HEK293 (cell line): ENCODE measurements around the gene PRRG3.

Source experiments
- CTCF ChIA-PET: fragments of 350-600 bp; formaldehyde crosslinking; extraction: SDS; loops from one replicate; lab custom pipeline; 2021; ENCODE audit warnings: antibody characterized with exemption; lab: Yijun Ruan, JAX
- POLR2A ChIA-PET: fragments of 300-600 bp; formaldehyde crosslinking; extraction: SDS; loops from one replicate; lab custom pipeline; 2020; ENCODE audit warnings: antibody characterized with exemption, inconsistent platforms; lab: Yijun Ruan, JAX
- H3K27ac ChIP-seq: fragments of 200-500 bp; sonication (Bioruptor generic); 2 replicates; pipeline ENCODE4 v1.5.1; 2014; ENCODE audit warnings: low read depth, low read length, control low read depth, inconsistent platforms; ENCODE audit errors: extremely low read depth
- H3K36me3 ChIP-seq, 2 experiments: fragments of 200-500 bp in 1 of 2; sonication (Bioruptor generic) in 1 of 2; 1 replicate in 1 of 2; 2 replicates in 1 of 2; pipeline ENCODE4 v1.5.1; 2014 to 2017; ENCODE audit warnings: inconsistent platforms in 2 of 2, low read length in 2 of 2; ENCODE audit not compliant: control insufficient read depth in 2 of 2, insufficient read depth in 1 of 2
- H3K4me1 ChIP-seq: fragments of 200-500 bp; sonication (Bioruptor generic); 2 replicates; pipeline ENCODE4 v1.5.1; 2014; ENCODE audit warnings: mild to moderate bottlenecking, low read length, inconsistent platforms; ENCODE audit not compliant: control insufficient read depth, insufficient read depth
- H3K4me3 ChIP-seq: 2 replicates; pipeline ENCODE4 v1.5.1; 2011; ENCODE audit warnings: low read depth, mild to moderate bottlenecking, control low read depth, low read length, moderate library complexity
- H3K9me3 ChIP-seq: fragments of 200-500 bp; sonication (Bioruptor generic); 2 replicates; pipeline ENCODE4 v1.5.1; 2014; ENCODE audit warnings: low read depth, low read length, inconsistent platforms; ENCODE audit not compliant: control insufficient read depth, insufficient read depth
- KLF10 ChIP-seq: fragments of 450-650 bp; IDR thresholded peaks from 2 replicates; pipeline ENCODE4 v1.5.1; 2018; ENCODE audit warnings: missing biosample characterization, mild to moderate bottlenecking, missing genetic modification characterization
- REPIN1 ChIP-seq: fragments of 450-650 bp; formaldehyde crosslinking; IDR thresholded peaks from 2 replicates; pipeline ENCODE4 v1.5.1; 2017; ENCODE audit warnings: missing biosample characterization, missing genetic modification characterization, low read depth
- TCF7L2 ChIP-seq: IDR thresholded peaks from 2 replicates; pipeline ENCODE4 v1.6.1; 2011; ENCODE audit warnings: low read depth, mild to moderate bottlenecking, inconsistent platforms, low read length, moderate library complexity, borderline replicate concordance
- TRIM28 ChIP-seq: IDR thresholded peaks from 2 replicates; pipeline ENCODE4 v1.6.1; 2011; ENCODE audit warnings: low read length, control low read depth, borderline replicate concordance
- WT1 ChIP-seq: fragments of 450-650 bp; formaldehyde crosslinking; IDR thresholded peaks from 2 replicates; pipeline ENCODE4 v1.5.1; 2016; ENCODE audit warnings: missing biosample characterization, missing genetic modification characterization
- ZBTB1 ChIP-seq: fragments of 450-650 bp; formaldehyde crosslinking; IDR thresholded peaks from 2 replicates; pipeline ENCODE4 v1.5.1; 2016; ENCODE audit warnings: missing biosample characterization, missing genetic modification characterization
- ZBTB20 ChIP-seq: fragments of 450-650 bp; formaldehyde crosslinking; IDR thresholded peaks from 2 replicates; pipeline ENCODE4 v1.5.1; 2016; ENCODE audit warnings: missing biosample characterization, missing genetic modification characterization
- ZFP3 ChIP-seq: fragments of 450-650 bp; formaldehyde crosslinking; IDR thresholded peaks from 2 replicates; pipeline ENCODE4 v1.5.1; 2016; ENCODE audit warnings: low read depth, missing biosample characterization, missing genetic modification characterization
- ZFP69B ChIP-seq: fragments of 450-650 bp; formaldehyde crosslinking; IDR thresholded peaks from 2 replicates; pipeline ENCODE4 v1.5.1; 2016; ENCODE audit warnings: missing biosample characterization, missing genetic modification characterization
- ZNF140 ChIP-seq: fragments of 450-650 bp; formaldehyde crosslinking; IDR thresholded peaks from 2 replicates; pipeline ENCODE4 v1.5.1; 2016; ENCODE audit warnings: missing biosample characterization, missing genetic modification characterization
- ZNF157 ChIP-seq: fragments of 450-650 bp; formaldehyde crosslinking; IDR thresholded peaks from 2 replicates; pipeline ENCODE4 v1.5.1; 2016; ENCODE audit warnings: missing biosample characterization, missing genetic modification characterization
- ZNF175 ChIP-seq: fragments of 450-650 bp; formaldehyde crosslinking; IDR thresholded peaks from 2 replicates; pipeline ENCODE4 v1.5.1; 2016; ENCODE audit warnings: missing biosample characterization, missing genetic modification characterization
- ZNF211 ChIP-seq: fragments of 450-650 bp; formaldehyde crosslinking; IDR thresholded peaks from 2 replicates; pipeline ENCODE4 v1.5.1; 2016; ENCODE audit warnings: low read depth, missing biosample characterization, missing genetic modification characterization
- ZNF223 ChIP-seq: fragments of 450-650 bp; formaldehyde crosslinking; IDR thresholded peaks from 2 replicates; pipeline ENCODE4 v1.5.1; 2016; ENCODE audit warnings: missing biosample characterization, missing genetic modification characterization
- ZNF24 ChIP-seq: fragments of 450-650 bp; formaldehyde crosslinking; IDR thresholded peaks from 2 replicates; pipeline ENCODE4 v1.5.1; 2016; ENCODE audit warnings: missing biosample characterization, missing genetic modification characterization
- ZNF248 ChIP-seq: fragments of 450-650 bp; formaldehyde crosslinking; IDR thresholded peaks from 2 replicates; pipeline ENCODE4 v1.5.1; 2017; ENCODE audit warnings: missing biosample characterization, missing genetic modification characterization
- ZNF302 ChIP-seq: fragments of 450-650 bp; formaldehyde crosslinking; IDR thresholded peaks from 2 replicates; pipeline ENCODE4 v1.5.1; 2016; ENCODE audit warnings: missing biosample characterization, missing genetic modification characterization, low read depth
- ZNF416 ChIP-seq: fragments of 450-650 bp; formaldehyde crosslinking; IDR thresholded peaks from 2 replicates; pipeline ENCODE4 v1.5.1; 2016; ENCODE audit warnings: missing biosample characterization, missing genetic modification characterization
- ZNF548 ChIP-seq: fragments of 450-650 bp; formaldehyde crosslinking; IDR thresholded peaks from 2 replicates; pipeline ENCODE4 v1.5.1; 2016; ENCODE audit warnings: missing biosample characterization, missing genetic modification characterization
- ZNF560 ChIP-seq: fragments of 450-650 bp; formaldehyde crosslinking; IDR thresholded peaks from 2 replicates; pipeline ENCODE4 v1.5.1; 2017; ENCODE audit warnings: missing biosample characterization, missing genetic modification characterization, borderline replicate concordance
- ZNF626 ChIP-seq: fragments of 450-650 bp; sonication (Bioruptor Pico); formaldehyde crosslinking; IDR thresholded peaks from 2 replicates; pipeline ENCODE4 v1.5.1; 2018; ENCODE audit warnings: missing biosample characterization, missing genetic modification characterization, inconsistent platforms
- ZNF776 ChIP-seq: fragments of 450-650 bp; formaldehyde crosslinking; IDR thresholded peaks from 2 replicates; pipeline ENCODE4 v1.5.0; 2017; ENCODE audit warnings: missing biosample characterization, missing genetic modification characterization, borderline replicate concordance
- ZNF785 ChIP-seq: fragments of 450-650 bp; formaldehyde crosslinking; IDR thresholded peaks from 2 replicates; pipeline ENCODE4 v1.5.1; 2016; ENCODE audit warnings: missing biosample characterization, missing genetic modification characterization
- ZSCAN16 ChIP-seq: fragments of 450-650 bp; formaldehyde crosslinking; IDR thresholded peaks from 2 replicates; pipeline ENCODE4 v1.5.1; 2016; ENCODE audit warnings: missing biosample characterization, missing genetic modification characterization
- TF ChIP-seq, protein P1 (sequence below): fragments of 450-650 bp; formaldehyde crosslinking; IDR thresholded peaks from 2 replicates; pipeline ENCODE4 v1.5.1; 2016; ENCODE audit warnings: missing biosample characterization, missing genetic modification characterization
- TF ChIP-seq, protein P2 (sequence below): fragments of 450-650 bp; formaldehyde crosslinking; optimal IDR thresholded peaks from 2 replicates; pipeline ENCODE3; 2016; ENCODE audit warnings: missing biosample characterization, mild to moderate bottlenecking, missing genetic modification characterization
- TF ChIP-seq, protein P3 (sequence below): fragments of 450-650 bp; formaldehyde crosslinking; IDR thresholded peaks from 2 replicates; pipeline ENCODE4 v1.5.1; 2016; ENCODE audit warnings: missing biosample characterization, missing genetic modification characterization
- TF ChIP-seq, protein P4 (sequence below): fragments of 450-650 bp; formaldehyde crosslinking; IDR thresholded peaks from 2 replicates; pipeline ENCODE4 v1.5.1; 2017; ENCODE audit warnings: missing biosample characterization, missing genetic modification characterization
- TF ChIP-seq, protein P5 (sequence below): fragments of 450-650 bp; formaldehyde crosslinking; IDR thresholded peaks from 2 replicates; pipeline ENCODE4 v1.5.1; 2016; ENCODE audit warnings: missing biosample characterization, missing genetic modification characterization

Gene PRRG3

DNA sequence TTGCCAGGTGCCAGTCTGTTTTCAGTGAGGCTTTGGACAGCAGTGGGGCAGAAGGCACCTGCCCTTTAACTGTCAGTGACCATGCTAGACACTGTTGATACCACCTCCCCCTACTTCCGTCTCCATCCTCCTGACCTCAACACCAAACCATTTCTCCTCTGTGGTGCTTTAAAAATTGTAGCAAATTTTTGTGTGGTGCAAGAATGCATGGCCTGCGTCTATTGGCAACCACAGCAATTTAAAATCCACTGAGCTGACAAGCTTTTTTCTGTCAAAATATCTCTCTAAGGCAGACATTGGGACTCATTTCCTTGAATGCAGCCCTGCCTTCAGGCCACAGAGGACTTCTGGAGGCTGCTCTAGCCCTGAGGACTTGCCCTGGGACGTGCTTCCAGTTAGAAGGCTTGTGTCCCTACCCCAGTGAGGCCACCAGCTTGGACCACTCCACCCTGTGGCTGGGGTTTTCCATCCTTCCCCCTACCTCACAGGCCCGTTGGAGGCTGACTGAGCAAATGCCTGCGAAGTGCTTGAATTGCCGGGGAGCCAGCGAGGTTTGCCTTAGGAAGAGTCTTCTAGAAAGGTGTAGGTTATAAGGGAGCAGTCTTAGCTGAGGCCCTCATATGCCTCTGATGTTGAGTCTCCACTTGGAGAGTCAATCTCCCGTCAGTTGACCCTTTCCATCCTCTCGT, 6.9 kb downstream of the PRRG3 start:
- TF ChIP-seq ZNF175 (tag by site-specific recombination) (no peak), ZNF776 (tag by site-specific recombination) (no peak), ZFP69B (tag by site-specific recombination) (no peak), ZNF785 (tag by site-specific recombination) (no peak), ZNF223 (tag by site-specific recombination) (no peak), ZBTB20 (tag by site-specific recombination) (no peak), ZNF302 (tag by site-specific recombination) (no peak), ZNF248 (tag by site-specific recombination) (no peak), ZBTB1 (tag by site-specific recombination) (no peak), TRIM28 (no peak), ZNF416 (tag by site-specific recombination) (no peak), ZFP3 (tag by site-specific recombination) (no peak), ZSCAN16 (no peak), ZNF157 (tag by site-specific recombination) (no peak), WT1 (tag by site-specific recombination) (no peak)
- TF ChIP-seq, protein P1, sequence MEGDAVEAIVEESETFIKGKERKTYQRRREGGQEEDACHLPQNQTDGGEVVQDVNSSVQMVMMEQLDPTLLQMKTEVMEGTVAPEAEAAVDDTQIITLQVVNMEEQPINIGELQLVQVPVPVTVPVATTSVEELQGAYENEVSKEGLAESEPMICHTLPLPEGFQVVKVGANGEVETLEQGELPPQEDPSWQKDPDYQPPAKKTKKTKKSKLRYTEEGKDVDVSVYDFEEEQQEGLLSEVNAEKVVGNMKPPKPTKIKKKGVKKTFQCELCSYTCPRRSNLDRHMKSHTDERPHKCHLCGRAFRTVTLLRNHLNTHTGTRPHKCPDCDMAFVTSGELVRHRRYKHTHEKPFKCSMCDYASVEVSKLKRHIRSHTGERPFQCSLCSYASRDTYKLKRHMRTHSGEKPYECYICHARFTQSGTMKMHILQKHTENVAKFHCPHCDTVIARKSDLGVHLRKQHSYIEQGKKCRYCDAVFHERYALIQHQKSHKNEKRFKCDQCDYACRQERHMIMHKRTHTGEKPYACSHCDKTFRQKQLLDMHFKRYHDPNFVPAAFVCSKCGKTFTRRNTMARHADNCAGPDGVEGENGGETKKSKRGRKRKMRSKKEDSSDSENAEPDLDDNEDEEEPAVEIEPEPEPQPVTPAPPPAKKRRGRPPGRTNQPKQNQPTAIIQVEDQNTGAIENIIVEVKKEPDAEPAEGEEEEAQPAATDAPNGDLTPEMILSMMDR (tag by site-specific recombination), result no peak
- TF ChIP-seq, protein P2, sequence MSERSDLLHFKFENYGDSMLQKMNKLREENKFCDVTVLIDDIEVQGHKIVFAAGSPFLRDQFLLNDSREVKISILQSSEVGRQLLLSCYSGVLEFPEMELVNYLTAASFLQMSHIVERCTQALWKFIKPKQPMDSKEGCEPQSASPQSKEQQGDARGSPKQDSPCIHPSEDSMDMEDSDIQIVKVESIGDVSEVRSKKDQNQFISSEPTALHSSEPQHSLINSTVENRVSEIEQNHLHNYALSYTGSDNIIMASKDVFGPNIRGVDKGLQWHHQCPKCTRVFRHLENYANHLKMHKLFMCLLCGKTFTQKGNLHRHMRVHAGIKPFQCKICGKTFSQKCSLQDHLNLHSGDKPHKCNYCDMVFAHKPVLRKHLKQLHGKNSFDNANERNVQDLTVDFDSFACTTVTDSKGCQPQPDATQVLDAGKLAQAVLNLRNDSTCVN (tag by site-specific recombination), result no peak
- TF ChIP-seq, protein P3, sequence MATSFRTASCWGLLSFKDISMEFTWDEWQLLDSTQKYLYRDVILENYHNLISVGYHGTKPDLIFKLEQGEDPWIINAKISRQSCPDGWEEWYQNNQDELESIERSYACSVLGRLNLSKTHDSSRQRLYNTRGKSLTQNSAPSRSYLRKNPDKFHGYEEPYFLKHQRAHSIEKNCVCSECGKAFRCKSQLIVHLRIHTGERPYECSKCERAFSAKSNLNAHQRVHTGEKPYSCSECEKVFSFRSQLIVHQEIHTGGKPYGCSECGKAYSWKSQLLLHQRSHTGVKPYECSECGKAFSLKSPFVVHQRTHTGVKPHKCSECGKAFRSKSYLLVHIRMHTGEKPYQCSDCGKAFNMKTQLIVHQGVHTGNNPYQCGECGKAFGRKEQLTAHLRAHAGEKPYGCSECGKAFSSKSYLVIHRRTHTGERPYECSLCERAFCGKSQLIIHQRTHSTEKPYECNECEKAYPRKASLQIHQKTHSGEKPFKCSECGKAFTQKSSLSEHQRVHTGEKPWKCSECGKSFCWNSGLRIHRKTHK (tag by site-specific recombination), result no peak
- TF ChIP-seq, all 188 proteins: peak for 0
- Histone ChIP-seq H3K4me3 (no peak overlapping the region), H3K9me3 (no peaks in the 10 kb centered on the region), H3K4me1 (no peaks in the 10 kb centered on the region), H3K27ac (no peak overlapping the region), H3K36me3 (no peaks in the 10 kb centered on the region)
- CTCF ChIA-PET, result no interaction called here
- POLR2A ChIA-PET, result no interaction called here

DNA sequence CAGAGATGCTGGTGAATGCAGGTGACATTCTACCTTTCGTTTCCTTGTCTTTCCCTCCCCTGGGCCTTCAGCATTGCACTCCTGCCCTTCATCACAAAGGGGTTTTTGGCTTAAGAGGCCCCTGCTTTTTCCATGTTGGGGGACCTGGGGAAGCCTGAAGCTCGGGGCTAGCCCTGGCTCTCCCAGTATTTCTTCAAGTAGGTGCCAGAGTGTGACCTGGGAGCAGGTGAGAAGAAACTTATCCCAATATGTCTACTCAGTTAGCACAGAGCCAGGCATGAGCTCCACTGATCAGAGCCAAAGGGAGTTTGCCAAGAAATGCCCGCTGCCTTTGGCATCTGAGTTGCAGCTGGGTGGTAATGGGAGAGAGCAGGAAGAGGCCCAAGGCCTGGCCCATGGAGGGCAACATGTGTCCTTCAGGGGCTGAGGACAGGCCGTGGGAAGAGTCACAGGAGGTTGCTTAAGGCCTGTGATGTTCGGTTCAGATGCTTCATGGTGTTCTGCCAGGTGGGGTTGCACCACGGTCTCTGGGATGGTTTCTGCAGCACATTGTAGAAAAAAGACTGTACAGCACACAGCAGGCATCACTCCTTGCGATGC, 7.6 kb downstream of the PRRG3 start:
- CTCF ChIA-PET, result interaction anchor here (0.6 to 1.0 kb wide), 2 partner anchors 11 to 555 kb away, joined by 3 to 4 read pairs; no protein-coding TSS in a partner anchor
- TF ChIP-seq ZNF211 (tag by site-specific recombination) (no peak), ZNF140 (tag by site-specific recombination) (no peak), REPIN1 (no peak), ZNF626 (no peak), KLF10 (tag by site-specific recombination) (no peak), ZNF560 (tag by site-specific recombination) (no peak), ZNF24 (tag by site-specific recombination) (no peak), TCF7L2 (no peak), ZNF548 (no peak)
- TF ChIP-seq, protein P4, sequence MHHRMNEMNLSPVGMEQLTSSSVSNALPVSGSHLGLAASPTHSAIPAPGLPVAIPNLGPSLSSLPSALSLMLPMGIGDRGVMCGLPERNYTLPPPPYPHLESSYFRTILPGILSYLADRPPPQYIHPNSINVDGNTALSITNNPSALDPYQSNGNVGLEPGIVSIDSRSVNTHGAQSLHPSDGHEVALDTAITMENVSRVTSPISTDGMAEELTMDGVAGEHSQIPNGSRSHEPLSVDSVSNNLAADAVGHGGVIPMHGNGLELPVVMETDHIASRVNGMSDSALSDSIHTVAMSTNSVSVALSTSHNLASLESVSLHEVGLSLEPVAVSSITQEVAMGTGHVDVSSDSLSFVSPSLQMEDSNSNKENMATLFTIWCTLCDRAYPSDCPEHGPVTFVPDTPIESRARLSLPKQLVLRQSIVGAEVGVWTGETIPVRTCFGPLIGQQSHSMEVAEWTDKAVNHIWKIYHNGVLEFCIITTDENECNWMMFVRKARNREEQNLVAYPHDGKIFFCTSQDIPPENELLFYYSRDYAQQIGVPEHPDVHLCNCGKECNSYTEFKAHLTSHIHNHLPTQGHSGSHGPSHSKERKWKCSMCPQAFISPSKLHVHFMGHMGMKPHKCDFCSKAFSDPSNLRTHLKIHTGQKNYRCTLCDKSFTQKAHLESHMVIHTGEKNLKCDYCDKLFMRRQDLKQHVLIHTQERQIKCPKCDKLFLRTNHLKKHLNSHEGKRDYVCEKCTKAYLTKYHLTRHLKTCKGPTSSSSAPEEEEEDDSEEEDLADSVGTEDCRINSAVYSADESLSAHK (tag by site-specific recombination), result no peak
- TF ChIP-seq, protein P5, sequence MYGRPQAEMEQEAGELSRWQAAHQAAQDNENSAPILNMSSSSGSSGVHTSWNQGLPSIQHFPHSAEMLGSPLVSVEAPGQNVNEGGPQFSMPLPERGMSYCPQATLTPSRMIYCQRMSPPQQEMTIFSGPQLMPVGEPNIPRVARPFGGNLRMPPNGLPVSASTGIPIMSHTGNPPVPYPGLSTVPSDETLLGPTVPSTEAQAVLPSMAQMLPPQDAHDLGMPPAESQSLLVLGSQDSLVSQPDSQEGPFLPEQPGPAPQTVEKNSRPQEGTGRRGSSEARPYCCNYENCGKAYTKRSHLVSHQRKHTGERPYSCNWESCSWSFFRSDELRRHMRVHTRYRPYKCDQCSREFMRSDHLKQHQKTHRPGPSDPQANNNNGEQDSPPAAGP (tag by site-specific recombination), result no peak

More for the DNA sequence above, 7.6 kb downstream of the PRRG3 start:
- POLR2A ChIA-PET, result no interaction called here
- Histone ChIP-seq H3K4me3 (no peak overlapping the region), H3K9me3 (no peaks in the 10 kb centered on the region), H3K27ac (no peak overlapping the region), H3K4me1 (no peaks in the 10 kb centered on the region), H3K36me3 (no peaks in the 10 kb centered on the region)
